Endothelial cell of umbilical vein (primary cell): Measurements from ENCODE around the gene CSPG5. TPM values are rescaled to one million over a fixed set of nuclear protein-coding genes. Genes with fewer than 3 reads are reported as not detected.

Experiments
- BruUV-seq: library from RNA; stranded (reverse); fragments of 400-500 nt; replicated peaks from 2 replicates; lab custom pipeline; 2021; lab: Mats Ljungman, UMichigan
- CTCF ChIA-PET: fragments of 300-600, 350-600 bp; sonication (Branson Sonifier 250); formaldehyde crosslinking; loops from one replicate; lab custom pipeline; 2021; ENCODE audit warnings: antibody characterized with exemption, inconsistent platforms; lab: Charles Lee
- POLR2A ChIA-PET: fragments of 300-600, 350-600 bp; sonication (Branson Sonifier 250); formaldehyde crosslinking; loops from one replicate; lab custom pipeline; 2021; ENCODE audit warnings: antibody characterized with exemption, inconsistent platforms; lab: Charles Lee
- DNase-seq: peaks from one replicate; pipeline ENCODE4 v3.0.0-alpha.2; 2011; ENCODE audit warnings: low read depth, low spot score
- FAIRE-seq: peaks from 2 replicates; lab custom pipeline; 2011; peaks lifted over from hg19 to GRCh38; lab: Jason Lieb, UNC
- H2AFZ ChIP-seq: 2 replicates; pipeline ENCODE4 v1.6.0; 2012; ENCODE audit warnings: low read depth, low read length, control low read depth, inconsistent platforms
- H3K27ac ChIP-seq: 2 replicates; pipeline ENCODE4 v1.5.1; 2011; ENCODE audit warnings: low read depth, mild to moderate bottlenecking, control low read depth, low read length, moderate library complexity; ENCODE audit not compliant: insufficient read depth
- H3K27me3 ChIP-seq, 2 experiments: 2 replicates each; pipeline versions ENCODE4 v1.6.0 to v1.6.1; 2011; ENCODE audit warnings: low read length in 2 of 2, mixed read lengths in 1 of 2; ENCODE audit not compliant: control insufficient read depth in 2 of 2, insufficient read depth in 2 of 2
- H3K36me3 ChIP-seq, 2 experiments: 2 replicates in 1 of 2; 3 replicates in 1 of 2; pipeline ENCODE4 v1.5.1; 2011; ENCODE audit warnings: low read length in 2 of 2, mild to moderate bottlenecking in 1 of 2, moderate library complexity in 1 of 2; ENCODE audit not compliant: control insufficient read depth in 2 of 2, insufficient read depth in 2 of 2; ENCODE audit errors: extremely low read depth in 1 of 2
- H3K4me1 ChIP-seq: 3 replicates; pipeline ENCODE4 v1.5.1; 2011; ENCODE audit warnings: mild to moderate bottlenecking, low read length; ENCODE audit not compliant: control insufficient read depth, insufficient read depth; ENCODE audit errors: extremely low read depth
- H3K4me2 ChIP-seq: 2 replicates; pipeline ENCODE4 v1.6.1; 2011; ENCODE audit warnings: low read length, control low read depth, mixed read lengths; ENCODE audit not compliant: insufficient read depth
- H3K4me3 ChIP-seq, 3 experiments: fragments of 200-600 bp in 1 of 3; sonication (generic), shearing (Covaris generic) in 1 of 3; replicated peaks in 1 of 3; 2 replicates each; pipeline ENCODE4 v1.5.1; 2011 to 2016; ENCODE audit warnings: control low read depth in 3 of 3, low read length in 3 of 3, mild to moderate bottlenecking in 2 of 3, inconsistent platforms in 1 of 3, low read depth in 1 of 3, moderate library complexity in 1 of 3; ENCODE audit not compliant: insufficient read depth in 1 of 3
- H3K79me2 ChIP-seq: 2 replicates; pipeline ENCODE4 v1.6.0; 2012; ENCODE audit warnings: low read length, inconsistent platforms; ENCODE audit not compliant: control insufficient read depth, insufficient read depth
- H3K9ac ChIP-seq: replicated peaks from 2 replicates; pipeline ENCODE3; 2011; ENCODE audit warnings: low read length, control low read depth; ENCODE audit not compliant: insufficient read depth; ENCODE audit errors: extremely low read depth
- H3K9me1 ChIP-seq: replicated peaks from 3 replicates; pipeline ENCODE4 v1.6.0; 2011; ENCODE audit warnings: mild to moderate bottlenecking, low read length; ENCODE audit not compliant: control insufficient read depth, insufficient read depth; ENCODE audit errors: extremely low read depth
- H3K9me3 ChIP-seq: replicated peaks from 2 replicates; pipeline ENCODE4 v1.5.1; 2012; ENCODE audit warnings: low read length, inconsistent platforms; ENCODE audit not compliant: control insufficient read depth, insufficient read depth
- H4K20me1 ChIP-seq: replicated peaks from 2 replicates; pipeline ENCODE3; 2011; ENCODE audit warnings: mild to moderate bottlenecking, low read length; ENCODE audit not compliant: control insufficient read depth, insufficient read depth; ENCODE audit errors: extremely low read depth
- CTCF ChIP-seq, 2 donors: IDR thresholded peaks; 1 replicate in 1 of 2; 2 replicates in 1 of 2; pipeline ENCODE4 v1.5.1; 2011; ENCODE audit warnings: low read length in 2 of 2, mild to moderate bottlenecking in 2 of 2, moderate library complexity in 2 of 2, control low read depth in 1 of 2, inconsistent platforms in 1 of 2, low read depth in 1 of 2; ENCODE audit not compliant: insufficient read depth in 1 of 2; ENCODE audit errors: extremely low read depth in 1 of 2
- EZH2 ChIP-seq: IDR thresholded peaks from 2 replicates; pipeline ENCODE4 v1.6.1; 2012; ENCODE audit warnings: borderline replicate concordance, low read depth, mild to moderate bottlenecking, moderate library complexity, low read length, inconsistent platforms; ENCODE audit not compliant: severe bottlenecking
- FOS ChIP-seq: IDR thresholded peaks from 2 replicates; pipeline ENCODE4 v1.6.1; 2011; ENCODE audit warnings: mild to moderate bottlenecking, low read length, moderate library complexity, borderline replicate concordance; ENCODE audit not compliant: insufficient read depth
- GATA2 ChIP-seq: IDR thresholded peaks from 2 replicates; pipeline ENCODE4 v1.7.0; 2011; ENCODE audit warnings: low read depth, mild to moderate bottlenecking, moderate library complexity, mixed read lengths, low read length; ENCODE audit not compliant: insufficient read length, insufficient read depth
- JUN ChIP-seq: IDR thresholded peaks from 2 replicates; pipeline ENCODE4 v1.6.1; 2011; ENCODE audit warnings: borderline replicate concordance, low read depth; ENCODE audit not compliant: insufficient read length, insufficient read depth
- MAX ChIP-seq: IDR thresholded peaks from 2 replicates; pipeline ENCODE4 v1.6.1; 2011; ENCODE audit not compliant: insufficient read depth, insufficient read length
- MYC ChIP-seq: IDR thresholded peaks from one replicate; pipeline ENCODE4 v1.6.1; 2011; ENCODE audit warnings: mild to moderate bottlenecking, low read depth, low read length
- POLR2A ChIP-seq: IDR thresholded peaks from 2 replicates; pipeline ENCODE4 v1.6.1; 2012; ENCODE audit warnings: low read depth, mild to moderate bottlenecking, control low read depth, low read length
- POLR2AphosphoS5 ChIP-seq: IDR thresholded peaks from 2 replicates; pipeline ENCODE4 v1.6.1; 2012; ENCODE audit warnings: low read depth, mild to moderate bottlenecking, control low read depth, low read length, moderate library complexity; ENCODE audit not compliant: insufficient read depth
- dilution Hi-C: fragments of 300-500 bp; cut with MboI; formaldehyde crosslinking; loops from one replicate; pipeline ENCODE4 v1.15.0; 2019; ENCODE audit warnings: low sequenced_read_pairs; ENCODE audit not compliant: extremely low pct_ligation_motif_present
- intact Hi-C: fragments of 100-400 bp; cut with micrococcal nuclease; formaldehyde crosslinking; loops from one replicate; pipeline ENCODE4 v1.10.0; 2022
- polyA plus RNA-seq, 4 experiments: library from polyadenylated mRNA; depleted of rRNA in 3 of 4; stranded (reverse) in 3 of 4; unstranded in 1 of 4; fragments of >200 nt; gene quantifications; 2 replicates each; pipeline versions ENCODE4 v1.2.1 to v1.2.3, GENCODE V29; 2011 to 2012; ENCODE audit warnings: missing spikeins in 1 of 4
- total RNA-seq: library from RNA; stranded (reverse); gene quantifications from 2 replicates; pipeline ENCODE4 v1.2.3, GENCODE V29; 2021

Gene CSPG5
- total and polyA plus RNA-seq, 2 donors (not counting 3 experiments of a cell fraction or from before 2014, with no cell fraction given): 0.32 to 0.55 TPM

- Histone ChIP-seq H3K4me3 (no peak overlapping the region), H3K36me3 (no peaks in the 10 kb centered on the region), H3K27ac (no peak overlapping the region), H3K27me3 (no peaks in the 10 kb centered on the region), H3K9me3 (no peaks in the 10 kb centered on the region), H2AFZ (no peak overlapping the region), H4K20me1 (no peaks in the 10 kb centered on the region), H3K9ac (no peak overlapping the region), H3K79me2 (no peaks in the 10 kb centered on the region), H3K4me2 (no peak overlapping the region), H3K9me1 (no peaks in the 10 kb centered on the region), H3K4me1 (no peaks in the 10 kb centered on the region)
- POLR2A ChIA-PET: no interaction called here
- no peak for TF ChIP-seq MAX
- dilution Hi-C loops (no loop called here), intact Hi-C loops (no loop called here)
- CTCF ChIA-PET: interaction anchor here (2.7 kb wide), 1 partner anchor 97 kb away, joined by 8 read pairs; no protein-coding TSS in a partner anchor
- BruUV-seq: no TSS peak
- no peak for DNase-seq
- FAIRE-seq: no peak
These were observed 60.7 kb downstream of the CSPG5 start for GRCh38 chr3:47517937-47518336.

- Histone ChIP-seq H3K9me1 (no peaks in the 10 kb centered on the region), H3K4me3 (no peak overlapping the region), H3K4me2 (no peak overlapping the region), H3K79me2 (peaks cover 19% of the 10 kb centered on the region), H3K27ac (no peak overlapping the region), H2AFZ (no peak overlapping the region), H3K36me3 (peaks cover 0 to 1% of the 10 kb centered on the region in 2 experiments), H3K9ac (no peak overlapping the region), H3K27me3 (no peaks in the 10 kb centered on the region), H4K20me1 (no peaks in the 10 kb centered on the region), H3K9me3 (no peaks in the 10 kb centered on the region), H3K4me1 (peaks cover 12% of the 10 kb centered on the region)
- TF ChIP-seq EZH2 (no peak), POLR2A (no peak), POLR2AphosphoS5 (no peak), GATA2 (no peak), CTCF (IDR thresholded peaks at IDR 0.05; ENCODE audit: extremely low read depth in 1 of 2, insufficient read depth in 1 of 2, low read depth in 1 of 2, low read length in 2 of 2) (no peak), MYC (no peak), MAX (no peak), FOS (no peak), JUN (no peak)
- no TSS peak for BruUV-seq
- DNase-seq: no peak
- intact Hi-C loops: no loop called here
- ChIA-PET CTCF (interaction anchor here (2.7 kb wide), 1 partner anchor 95 kb away, joined by 8 read pairs; no protein-coding TSS in a partner anchor), POLR2A (no interaction called here)
- dilution Hi-C loops: no loop called here
- FAIRE-seq: no peak
These were observed 62.8 kb downstream of the CSPG5 start for GRCh38 chr3:47515864-47516319.
